ENCODE data around the gene LACRT.

GRCh38 chr12:54598970-54599369 is 35.7 kb downstream of the LACRT start:
- TF ChIP-seq CTCF (IDR thresholded peaks at IDR 0.05): no peak
- TF ChIP-seq TEAD1 (CRISPR knock-in tag; IDR thresholded peaks at IDR 0.05): no peak
- no peak for TF ChIP-seq GABPB1 (CRISPR knock-in tag; IDR thresholded peaks at IDR 0.05)

Data from WTC11 (cell line).